Activated CD4-positive, alpha-beta T cell treated with anti-CD3 and anti-CD28 coated beads, Interleukin-2, amount 50 U/mL, for 1 hour (primary cell): Measurements from ENCODE around the gene TRIM69.
A peak's percentile ranks its signal among the peaks of the same experiment; 100 is the strongest.
"Not testable (repeated sequence)": the region's sequence is repeated elsewhere in the genome, so short reads cannot be mapped to it uniquely, and the experiment has no call there.

Experiments
- DNase-seq: peaks from one replicate; pipeline ENCODE4 v3.0.0-alpha.2; 2020

The TRIM69 gene

GRCh38 chr15:44716983-44717602 is 19.2 kb upstream of the TRIM69 start:
- DNase-seq, result no peak

GRCh38 chr15:44718180-44718926 is 18.0 kb upstream of the TRIM69 start:
- no peak for DNase-seq

GRCh38 chr15:44718927-44719292 is 17.4 kb upstream of the TRIM69 start:
- DNase-seq, result no peak

- peak; percentile 48 for DNase-seq
Observed at GRCh38 chr15:44719293-44719999, 16.9 kb upstream of the TRIM69 start.

GRCh38 chr15:44720000-44720435 is 16.3 kb upstream of the TRIM69 start:
- DNase-seq, result not testable (repeated sequence)

- no peak for DNase-seq
Observed at GRCh38 chr15:44720460-44721176, 15.7 kb upstream of the TRIM69 start.

GRCh38 chr15:44722011-44722410 is 14.3 kb upstream of the TRIM69 start:
- no peak for DNase-seq

- DNase-seq, result no peak
Observed at GRCh38 chr15:44726136-44726535, 10.2 kb upstream of the TRIM69 start.

- DNase-seq, result peak; percentile 65
Observed at GRCh38 chr15:44726568-44727484, 9.5 kb upstream of the TRIM69 start.

GRCh38 chr15:44727485-44728231 is 8.7 kb upstream of the TRIM69 start:
- DNase-seq, result no peak

- DNase-seq, result not testable (repeated sequence)
Observed at GRCh38 chr15:44728232-44728575, 8.1 kb upstream of the TRIM69 start.

GRCh38 chr15:44728576-44729407 is 7.5 kb upstream of the TRIM69 start:
- DNase-seq, result peak; percentile 92

GRCh38 chr15:44729408-44730127 is 6.8 kb upstream of the TRIM69 start:
- no peak for DNase-seq

- DNase-seq, result no peak
Observed at GRCh38 chr15:44734839-44735481, 1.4 kb upstream of the TRIM69 start.

- peak; percentile 41 for DNase-seq
Observed at GRCh38 chr15:44735482-44736180, 697 bp upstream of the TRIM69 start.

GRCh38 chr15:44738340-44738984 is 2.1 kb downstream of the TRIM69 start:
- no peak for DNase-seq

- not testable (repeated sequence) for DNase-seq
Observed at GRCh38 chr15:44739222-44739847, 3.0 kb downstream of the TRIM69 start.

GRCh38 chr15:44743454-44743853 is 7.1 kb downstream of the TRIM69 start:
- DNase-seq, result not testable (repeated sequence)
